NCI-H774 (cell line): Measurements from ENCODE around the gene FAM50B.
"Not testable (repeated sequence)": the region's sequence is repeated elsewhere in the genome, so short reads cannot be mapped to it uniquely, and the experiment has no call there.

Experiments used
- DNase-seq: peaks from one replicate; lab custom pipeline; 2025; lab: John Stamatoyannopoulos, UW

The FAM50B gene

DNA sequence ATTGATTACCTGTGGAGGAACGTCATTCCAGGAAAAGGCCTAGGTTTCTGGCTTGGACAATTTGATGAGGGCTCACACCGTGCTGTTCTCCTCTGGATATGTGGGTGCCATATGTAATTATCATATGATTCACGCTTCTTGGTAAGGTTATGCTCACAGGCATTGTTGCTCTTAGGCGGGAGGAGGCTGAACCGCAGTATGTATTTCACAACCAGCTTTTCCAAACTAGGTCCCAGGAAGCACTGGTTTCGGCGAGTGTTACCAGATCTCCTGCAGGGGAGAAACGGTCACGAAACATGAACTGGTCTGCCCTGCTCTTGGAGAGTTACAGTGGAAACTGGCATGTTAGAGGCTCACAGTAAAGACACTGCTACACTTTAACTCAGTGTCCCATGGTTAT lies 793 bp upstream of the FAM50B start:
- DNase-seq, result no peak

- no peak for DNase-seq
These were observed 693 bp downstream of the FAM50B start for GRCh38 chr6:3849681-3850450.

DNA sequence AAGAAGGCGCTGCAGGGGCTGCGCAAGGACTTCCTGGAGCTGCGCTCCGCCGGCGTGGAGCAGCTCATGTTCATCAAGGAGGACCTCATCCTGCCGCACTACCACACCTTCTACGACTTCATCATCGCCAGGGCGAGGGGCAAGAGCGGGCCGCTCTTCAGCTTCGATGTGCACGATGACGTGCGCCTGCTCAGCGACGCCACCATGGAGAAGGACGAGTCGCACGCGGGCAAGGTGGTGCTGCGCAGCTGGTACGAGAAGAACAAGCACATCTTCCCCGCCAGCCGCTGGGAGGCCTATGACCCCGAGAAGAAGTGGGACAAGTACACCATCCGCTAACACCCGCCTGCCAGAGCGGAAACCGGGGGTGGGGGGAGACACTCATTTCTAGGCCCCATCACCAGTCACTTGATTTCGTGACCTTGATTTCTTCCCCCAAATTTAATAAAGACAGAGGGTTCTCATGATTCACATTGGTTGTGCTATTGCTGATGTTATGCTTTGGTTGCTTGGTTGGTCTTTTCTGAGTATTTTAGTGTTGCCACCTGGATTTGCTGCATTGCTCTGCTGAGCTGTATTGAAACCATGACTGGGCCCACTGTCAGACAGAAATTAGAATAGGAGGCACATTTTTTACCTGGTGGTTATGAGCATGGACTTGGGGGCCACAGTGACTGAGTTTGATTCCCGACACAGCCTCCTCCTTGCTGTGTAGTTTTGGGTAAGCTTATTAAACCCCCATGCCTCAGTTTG lies 1.5 kb downstream of the FAM50B start:
- DNase-seq, result no peak

- DNase-seq, result no peak
These were observed 2.7 kb downstream of the FAM50B start for GRCh38 chr6:3851839-3852238.

GRCh38 chr6:3852391-3852790 lies 3.2 kb downstream of the FAM50B start:
- DNase-seq, result no peak

DNA sequence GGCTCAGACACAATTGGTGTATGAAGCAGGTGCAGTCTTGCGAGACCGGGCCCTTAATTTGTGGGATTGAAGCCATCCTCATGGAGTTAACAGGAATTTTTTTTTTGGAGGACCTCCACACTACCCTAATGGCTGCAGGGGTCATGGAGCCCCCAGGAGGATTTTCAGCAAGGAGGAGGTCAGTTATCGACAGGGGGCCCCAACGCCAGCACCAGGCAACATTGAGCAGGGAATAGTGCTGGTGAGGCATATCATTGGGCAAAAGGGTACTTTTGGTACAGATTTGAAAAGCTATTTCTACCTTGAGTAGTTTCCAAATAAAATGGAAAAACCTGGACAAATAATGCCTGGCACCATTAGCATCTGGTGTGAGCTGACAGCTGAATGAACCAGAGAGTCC lies 6.7 kb downstream of the FAM50B start:
- no peak for DNase-seq

DNA sequence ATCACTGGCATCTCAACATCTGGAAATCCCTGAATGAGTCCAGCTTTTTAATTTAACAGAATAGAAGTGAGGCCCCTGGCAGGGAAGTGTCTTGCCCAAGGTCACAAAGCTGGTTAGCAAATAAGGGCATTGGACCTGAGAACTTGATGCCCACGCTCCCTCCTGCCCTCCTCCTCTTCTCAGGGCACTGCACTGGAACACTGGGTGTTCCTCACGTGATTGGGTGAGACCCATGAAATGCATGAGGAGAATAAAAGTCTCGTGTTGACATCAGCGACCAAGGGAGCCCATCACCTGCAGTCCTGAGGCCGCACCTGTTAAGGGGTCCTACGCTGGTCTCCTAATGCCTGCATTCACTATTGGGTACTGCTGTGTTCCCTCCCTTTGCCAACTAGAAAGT lies 7.4 kb downstream of the FAM50B start:
- no peak for DNase-seq

- no peak for DNase-seq
These were observed 8.6 kb downstream of the FAM50B start for GRCh38 chr6:3857468-3858456.

- DNase-seq, result no peak
These were observed 10.8 kb downstream of the FAM50B start for GRCh38 chr6:3859878-3860552.

DNA sequence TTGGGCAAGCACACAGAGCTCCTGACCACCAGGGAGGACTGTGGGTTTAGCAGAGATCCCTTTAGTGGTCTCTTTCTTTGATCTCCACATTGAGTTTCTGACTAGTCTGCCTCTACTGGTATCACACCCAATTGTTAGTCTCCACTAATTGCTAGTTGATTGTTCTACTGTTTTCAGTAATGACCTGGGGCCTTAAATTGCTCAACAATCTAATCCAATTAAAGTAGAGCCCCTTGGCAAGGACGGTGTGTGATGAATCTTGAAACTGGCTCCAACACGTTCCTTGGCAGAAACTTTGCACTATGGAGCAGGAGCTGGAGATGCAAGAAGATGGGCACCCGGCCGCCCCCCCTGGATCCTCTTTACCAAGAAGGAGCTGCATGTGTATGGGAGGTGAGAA lies 12.3 kb downstream of the FAM50B start:
- DNase-seq, result no peak

GRCh38 chr6:3862038-3862437 lies 12.9 kb downstream of the FAM50B start:
- DNase-seq, result no peak

DNA sequence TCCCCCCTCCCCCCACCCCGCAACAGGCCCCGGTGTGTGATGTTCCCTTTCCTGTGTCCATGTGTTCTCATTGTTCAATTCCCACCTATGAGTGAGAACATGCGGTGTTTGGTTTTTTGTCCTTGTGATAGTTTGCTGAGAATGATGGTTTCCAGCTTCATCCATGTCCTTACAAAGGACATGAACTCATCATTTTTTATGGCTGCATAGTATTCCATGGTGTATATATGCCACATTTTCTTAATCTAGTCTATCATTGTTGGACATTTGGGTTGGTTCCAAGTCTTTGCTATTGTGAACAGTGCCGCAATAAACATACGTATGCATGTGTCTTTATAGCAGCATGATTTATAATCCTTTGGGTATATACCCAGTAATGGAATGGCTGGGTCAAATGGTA lies 14.1 kb downstream of the FAM50B start:
- DNase-seq, result not testable (repeated sequence)

DNA sequence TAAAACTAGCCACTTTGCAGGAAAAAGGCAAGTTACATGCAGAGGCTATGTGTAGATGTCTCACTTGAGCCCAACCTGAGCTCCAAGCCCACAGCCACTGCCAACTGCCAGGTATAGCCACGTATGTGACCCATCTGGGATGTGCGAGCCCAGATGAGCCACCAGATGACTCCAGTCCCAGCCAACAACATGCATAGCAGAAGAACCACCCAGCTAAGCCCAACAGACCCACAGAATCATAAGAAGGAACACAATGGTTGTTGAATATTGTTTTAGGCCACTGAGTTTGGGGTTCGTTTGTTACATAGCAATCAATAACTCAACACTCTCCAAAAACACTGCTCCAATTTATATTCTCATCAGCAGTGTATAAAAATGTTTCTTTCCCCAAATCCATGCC lies 16.3 kb downstream of the FAM50B start:
- no peak for DNase-seq

- DNase-seq, result no peak
These were observed 18.7 kb downstream of the FAM50B start for GRCh38 chr6:3867641-3868502.

- DNase-seq, result no peak
These were observed 19.4 kb downstream of the FAM50B start for GRCh38 chr6:3868544-3868943.

- no peak for DNase-seq
These were observed 20.1 kb downstream of the FAM50B start for GRCh38 chr6:3869284-3869631.

GRCh38 chr6:3869632-3870527 lies 20.7 kb downstream of the FAM50B start:
- DNase-seq, result no peak

GRCh38 chr6:3870528-3870925 lies 21.4 kb downstream of the FAM50B start:
- no peak for DNase-seq

GRCh38 chr6:3871515-3871914 lies 22.3 kb downstream of the FAM50B start:
- DNase-seq, result no peak

- no peak for DNase-seq
These were observed 22.8 kb downstream of the FAM50B start for GRCh38 chr6:3871939-3872338.
